Left ventricle myocardium inferior (tissue), 1 donor: ENCODE data around the gene TPO. TPM values are rescaled to one million over a fixed set of nuclear protein-coding genes. Genes with fewer than 3 reads are reported as not detected.

Experiments
- DNase-seq: peaks from one replicate; pipeline ENCODE4 v3.0.0-alpha.2; 2020
- H3K27ac ChIP-seq: fragments of 200-600 bp; replicated peaks from 2 replicates; pipeline ENCODE4 v1.8.0; 2021
- H3K27me3 ChIP-seq: fragments of 200-600 bp; 2 replicates; pipeline ENCODE4 v1.8.0; 2021; ENCODE audit warnings: low read depth
- H3K36me3 ChIP-seq: fragments of 200-600 bp; 2 replicates; pipeline ENCODE4 v1.8.0; 2021
- H3K4me1 ChIP-seq: fragments of 200-600 bp; 2 replicates; pipeline ENCODE4 v1.8.0; 2021
- H3K4me3 ChIP-seq: fragments of 200-600 bp; 2 replicates; pipeline ENCODE4 v1.8.0; 2021; ENCODE audit warnings: mild to moderate bottlenecking, moderate library complexity
- H3K9me3 ChIP-seq: fragments of 200-600 bp; replicated peaks from 2 replicates; pipeline ENCODE4 v1.8.0; 2021
- CTCF ChIP-seq: fragments of 200-600 bp; IDR thresholded peaks from 2 replicates; pipeline ENCODE4 v1.8.0; 2021; ENCODE audit warnings: antibody characterized with exemption, mild to moderate bottlenecking, borderline replicate concordance
- intact Hi-C: fragments of 100-400 bp; cut with micrococcal nuclease; formaldehyde crosslinking; loops from one replicate; pipeline ENCODE4 v1.11.0; 2022
- total RNA-seq: library from RNA; stranded (reverse); fragmentation: NEBNext Ultra II Directional; extraction: Animal tissue kit (Norgen Biotek cat#: 25700); gene quantifications from one replicate; pipeline ENCODE4 v1.2.1, GENCODE V29; 2021
- donor health status: DM: no; HTN: yes; CAD: no; lungs with severe emphysema.

Gene TPO
- total RNA-seq, 1 donor from 2014 or later = 7.1 TPM

DNA sequence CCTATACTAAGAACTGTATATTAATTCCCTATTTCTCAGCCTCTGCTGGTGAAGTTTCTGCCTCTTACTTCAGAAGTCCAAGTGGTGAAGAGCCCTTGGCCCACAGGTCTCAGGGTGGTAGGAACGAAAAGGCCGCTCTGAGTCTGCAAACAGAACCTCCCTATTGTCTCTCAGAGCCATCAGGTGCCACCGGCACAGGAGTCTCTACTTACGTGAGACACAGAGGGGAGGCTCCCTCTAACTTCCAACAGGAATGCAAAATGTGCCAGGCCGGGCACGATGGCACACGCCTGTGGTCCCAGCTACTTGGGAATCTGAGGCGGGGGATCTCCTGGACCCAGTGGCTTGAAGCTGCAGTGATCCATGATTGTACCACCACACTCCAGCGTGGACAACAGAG is 143.0 kb downstream of the TPO start:
- DNase-seq = no peak
- H3K36me3 ChIP-seq = no peaks in the 10 kb centered on the region
- intact Hi-C loops = no loop called here
- no peak overlapping the region for H3K4me3 ChIP-seq
- H3K4me1 ChIP-seq = peaks cover 8% of the 10 kb centered on the region
- H3K27ac ChIP-seq = no peak overlapping the region
- H3K27me3 ChIP-seq = peaks cover 29% of the 10 kb centered on the region
- TF ChIP-seq CTCF = no peak
- no peaks in the 10 kb centered on the region for H3K9me3 ChIP-seq

- Histone ChIP-seq H3K36me3 (no peaks in the 10 kb centered on the region), H3K27ac (no peak overlapping the region), H3K27me3 (peaks cover 30% of the 10 kb centered on the region), H3K4me3 (no peak overlapping the region), H3K9me3 (no peaks in the 10 kb centered on the region), H3K4me1 (peaks cover 8% of the 10 kb centered on the region)
- TF ChIP-seq CTCF = no peak
- DNase-seq = no peak
- intact Hi-C loops = no loop called here
These were observed 143.7 kb downstream of the TPO start for GRCh38 chr2:1556776-1557466.

DNA sequence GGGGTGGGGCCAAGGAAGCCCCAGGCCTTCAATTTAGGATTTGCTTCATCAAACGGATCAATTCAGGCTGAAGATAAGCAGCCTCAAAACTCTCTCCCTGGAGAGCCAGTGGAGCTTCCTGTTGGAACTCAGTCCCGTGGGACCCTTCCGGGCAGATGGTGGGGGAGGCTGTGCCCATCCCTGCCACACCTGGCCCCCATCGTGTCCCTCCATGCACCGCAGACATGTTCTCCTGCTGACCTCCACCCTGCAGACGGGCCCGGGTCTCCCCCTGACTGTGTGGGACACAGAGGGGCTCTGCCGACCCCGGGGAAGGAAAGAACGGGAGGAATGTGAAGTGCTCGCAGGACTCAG is 144.2 kb downstream of the TPO start:
- H3K4me1 ChIP-seq = peaks cover 11% of the 10 kb centered on the region
- H3K27ac ChIP-seq = no peak overlapping the region
- H3K27me3 ChIP-seq = peaks cover 34% of the 10 kb centered on the region
- no peak overlapping the region for H3K4me3 ChIP-seq
- no peaks in the 10 kb centered on the region for H3K36me3 ChIP-seq
- intact Hi-C loops = no loop called here
- DNase-seq = no peak
- no peaks in the 10 kb centered on the region for H3K9me3 ChIP-seq
- no peak for TF ChIP-seq CTCF

DNA sequence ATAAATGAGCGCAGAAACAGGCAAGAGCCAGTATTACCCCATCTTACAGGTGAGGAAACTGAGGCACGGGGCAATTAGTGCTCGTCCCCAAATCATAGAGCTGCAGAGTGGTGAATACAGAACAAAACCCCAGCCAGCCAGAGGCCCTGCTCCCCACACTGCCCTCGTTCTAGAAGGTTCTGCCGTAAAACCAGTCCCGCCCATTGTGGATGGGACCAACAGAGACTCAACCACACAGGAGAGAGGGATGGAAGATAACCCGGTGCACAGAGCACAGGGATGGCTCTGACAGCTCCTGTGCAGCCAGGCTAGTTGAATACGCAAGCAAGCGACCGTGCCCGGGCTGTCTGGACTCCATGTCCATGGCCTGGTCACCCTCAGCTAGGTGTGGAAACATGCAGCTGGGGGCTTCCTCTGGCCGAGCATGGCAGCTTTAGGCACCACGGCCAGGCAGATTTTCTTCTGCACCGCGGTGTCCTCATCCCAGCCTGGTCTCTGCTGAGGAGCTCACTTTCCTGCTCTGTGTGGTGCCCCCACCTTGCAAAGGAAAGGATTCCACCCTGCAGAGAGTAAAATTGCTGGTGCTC is 146.4 kb downstream of the TPO start:
- Histone ChIP-seq H3K36me3 (no peaks in the 10 kb centered on the region), H3K4me1 (peaks cover 28% of the 10 kb centered on the region), H3K9me3 (no peaks in the 10 kb centered on the region), H3K4me3 (no peak overlapping the region), H3K27me3 (peaks cover 43% of the 10 kb centered on the region), H3K27ac (no peak overlapping the region)
- no peak for TF ChIP-seq CTCF
- intact Hi-C loops = no loop called here
- DNase-seq = no peak

- Histone ChIP-seq H3K27me3 (peaks cover 43% of the 10 kb centered on the region), H3K27ac (no peak overlapping the region), H3K9me3 (no peaks in the 10 kb centered on the region), H3K4me1 (peaks cover 28% of the 10 kb centered on the region), H3K36me3 (no peaks in the 10 kb centered on the region), H3K4me3 (no peak overlapping the region)
- TF ChIP-seq CTCF = no peak
- intact Hi-C loops = no loop called here
- DNase-seq = no peak
These were observed 148.0 kb downstream of the TPO start for GRCh38 chr2:1561259-1561658.
